ENCODE measurements around the gene NUDC. TPM values are rescaled to one million over a fixed set of nuclear protein-coding genes. Genes with fewer than 3 reads are reported as not detected.

NUDC gene
- total RNA-seq, 4 donors from 2014 or later: 45.2 to 50.3 (median 46.1) TPM

- 25 to 29% methylated on average over 3 of the region's 3 CpGs for WGBS, 2 donors
- Histone ChIP-seq H3K27me3 (peaks cover 0 to 68% (median 6%) of the 10 kb centered on the region in 4 donors), H3K4me1 (peaks cover 10 to 43% (median 12%) of the 10 kb centered on the region in 3 donors), H3K27ac (peak overlapping the region in 1 of 4 donors; percentile 90), H3K4me3 (peak overlapping the region in 1 of 4 donors; percentile 66), H3K36me3 (peaks cover 0 to 5% (median 0%) of the 10 kb centered on the region in 3 donors), H3K9me3 (no peaks in the 10 kb centered on the region)
- no peak for TF ChIP-seq CTCF (IDR thresholded peaks at IDR 0.05)
- no peak for TF ChIP-seq POLR2A (IDR thresholded peaks at IDR 0.05)
- intact Hi-C loops (cut with DNase I): no loop called here
- DNase-seq: no peak
Observed at GRCh38 chr1:26961826-26962225, 40.3 kb downstream of the NUDC start.

- Histone ChIP-seq H3K4me1 (peaks cover 2 to 45% (median 2%) of the 10 kb centered on the region in 3 donors), H3K4me3 (no peak overlapping the region), H3K27me3 (peaks cover 0 to 59% (median 2%) of the 10 kb centered on the region in 4 donors), H3K36me3 (no peaks in the 10 kb centered on the region), H3K27ac (no peak overlapping the region), H3K9me3 (no peaks in the 10 kb centered on the region)
- TF ChIP-seq CTCF (IDR thresholded peaks at IDR 0.05) (no peak), POLR2A (IDR thresholded peaks at IDR 0.05) (no peak)
- WGBS, 2 donors: 89 to 91% methylated on average over 6 of the region's 6 CpGs
- no peak for DNase-seq
- intact Hi-C loops (cut with DNase I): no loop called here
Observed at GRCh38 chr1:26965213-26965612, 43.7 kb downstream of the NUDC start.

GRCh38 chr1:26965628-26966027 lies 44.1 kb downstream of the NUDC start:
- intact Hi-C loops (cut with DNase I): no loop called here
- WGBS, 2 donors: 90 to 95% methylated on average over 9 of the region's 9 CpGs
- DNase-seq: no peak
- Histone ChIP-seq H3K27ac (no peak overlapping the region), H3K27me3 (peaks cover 0 to 58% (median 0%) of the 10 kb centered on the region in 4 donors), H3K4me3 (no peak overlapping the region), H3K4me1 (peaks cover 0 to 45% (median 5%) of the 10 kb centered on the region in 3 donors), H3K9me3 (no peaks in the 10 kb centered on the region), H3K36me3 (no peaks in the 10 kb centered on the region)
- TF ChIP-seq CTCF (IDR thresholded peaks at IDR 0.05) (no peak), POLR2A (IDR thresholded peaks at IDR 0.05) (no peak)

- Histone ChIP-seq H3K27ac (peak overlapping the region; percentile 34 to 85 (median 65)), H3K9me3 (no peaks in the 10 kb centered on the region), H3K4me1 (peaks cover 7 to 47% (median 16%) of the 10 kb centered on the region in 3 donors), H3K4me3 (no peak overlapping the region), H3K27me3 (peaks cover 0 to 37% (median 0%) of the 10 kb centered on the region in 4 donors), H3K36me3 (no peaks in the 10 kb centered on the region)
- WGBS, 2 donors: 33 to 45% methylated on average over 5 to 6 of the region's 7 CpGs
- TF ChIP-seq CTCF (IDR thresholded peaks at IDR 0.05) (no peak), POLR2A (IDR thresholded peaks at IDR 0.05) (no peak)
- intact Hi-C loops (cut with DNase I): no loop called here
- DNase-seq: no peak
Observed at GRCh38 chr1:26970810-26971209, 49.3 kb downstream of the NUDC start.

GRCh38 chr1:26971590-26971989 lies 50.0 kb downstream of the NUDC start:
- H3K4me1 ChIP-seq: peaks cover 7 to 52% (median 16%) of the 10 kb centered on the region in 3 donors
- H3K4me3 ChIP-seq: no peak overlapping the region
- H3K27ac ChIP-seq: peak overlapping the region; percentile 28 to 85 (median 65)
- intact Hi-C loops (cut with DNase I): no loop called here
- TF ChIP-seq POLR2A (IDR thresholded peaks at IDR 0.05) (no peak), CTCF (IDR thresholded peaks at IDR 0.05) (no peak)
- WGBS, 2 donors: 72 to 82% methylated on average over 2 to 3 of the region's 3 CpGs
- DNase-seq: no peak
- no peaks in the 10 kb centered on the region for H3K36me3 ChIP-seq
- no peaks in the 10 kb centered on the region for H3K9me3 ChIP-seq
- peaks cover 0 to 30% (median 0%) of the 10 kb centered on the region in 4 donors for H3K27me3 ChIP-seq
